Retinal pigment epithelial cell (primary cell): Measurements from ENCODE around the gene NARF.

ENCODE experiments used
- DNase-seq: peaks from one replicate; pipeline ENCODE4 v3.0.0-alpha.2; 2010; ENCODE audit warnings: low read depth
- H3K4me3 ChIP-seq: 2 replicates; pipeline ENCODE4 v1.5.1; 2011; ENCODE audit warnings: mild to moderate bottlenecking, low read length, control low read depth, moderate library complexity
- CTCF ChIP-seq: conservative IDR thresholded peaks from 2 replicates; pipeline ENCODE4 v1.5.1; 2011; ENCODE audit warnings: low read depth, low read length, control low read depth, inconsistent platforms

Gene NARF

GRCh38 chr17:82434216-82434565, 24.4 kb upstream of the NARF start:
- no peak overlapping the region for H3K4me3 ChIP-seq
- no peak for DNase-seq

DNA sequence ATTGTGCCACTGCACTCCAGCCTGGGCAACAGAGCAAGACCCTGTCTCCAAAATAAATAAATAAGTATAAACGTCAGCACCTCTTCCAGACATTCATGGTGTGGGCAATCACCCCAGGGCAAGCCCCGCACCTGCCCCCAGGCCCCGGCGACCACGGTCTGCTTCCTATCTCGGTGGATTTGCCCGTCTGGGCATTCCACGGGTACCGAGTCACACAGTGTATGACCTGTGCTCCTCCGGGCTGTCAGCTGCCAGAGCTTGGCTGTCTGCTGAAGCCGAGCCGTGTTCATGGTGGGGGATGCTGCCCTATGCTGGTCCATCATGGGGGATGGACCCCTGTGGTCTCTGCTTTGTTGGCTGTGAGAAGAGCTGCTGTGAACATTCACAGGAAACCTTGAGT, 23.4 kb upstream of the NARF start:
- DNase-seq = no peak
- no peak overlapping the region for H3K4me3 ChIP-seq
- TF ChIP-seq CTCF = no peak

More at GRCh38 chr17:82434216-82434565, 24.4 kb upstream of the NARF start:
- no peak for TF ChIP-seq CTCF

GRCh38 chr17:82435601-82436583, 22.6 kb upstream of the NARF start:
- DNase-seq = no peak
- TF ChIP-seq CTCF = no peak
- no peak overlapping the region for H3K4me3 ChIP-seq

GRCh38 chr17:82436601-82437324, 21.8 kb upstream of the NARF start:
- no peak for DNase-seq
- no peak for TF ChIP-seq CTCF
- no peak overlapping the region for H3K4me3 ChIP-seq

GRCh38 chr17:82437325-82437668, 21.2 kb upstream of the NARF start:
- no peak overlapping the region for H3K4me3 ChIP-seq
- DNase-seq = no peak
- no peak for TF ChIP-seq CTCF

DNA sequence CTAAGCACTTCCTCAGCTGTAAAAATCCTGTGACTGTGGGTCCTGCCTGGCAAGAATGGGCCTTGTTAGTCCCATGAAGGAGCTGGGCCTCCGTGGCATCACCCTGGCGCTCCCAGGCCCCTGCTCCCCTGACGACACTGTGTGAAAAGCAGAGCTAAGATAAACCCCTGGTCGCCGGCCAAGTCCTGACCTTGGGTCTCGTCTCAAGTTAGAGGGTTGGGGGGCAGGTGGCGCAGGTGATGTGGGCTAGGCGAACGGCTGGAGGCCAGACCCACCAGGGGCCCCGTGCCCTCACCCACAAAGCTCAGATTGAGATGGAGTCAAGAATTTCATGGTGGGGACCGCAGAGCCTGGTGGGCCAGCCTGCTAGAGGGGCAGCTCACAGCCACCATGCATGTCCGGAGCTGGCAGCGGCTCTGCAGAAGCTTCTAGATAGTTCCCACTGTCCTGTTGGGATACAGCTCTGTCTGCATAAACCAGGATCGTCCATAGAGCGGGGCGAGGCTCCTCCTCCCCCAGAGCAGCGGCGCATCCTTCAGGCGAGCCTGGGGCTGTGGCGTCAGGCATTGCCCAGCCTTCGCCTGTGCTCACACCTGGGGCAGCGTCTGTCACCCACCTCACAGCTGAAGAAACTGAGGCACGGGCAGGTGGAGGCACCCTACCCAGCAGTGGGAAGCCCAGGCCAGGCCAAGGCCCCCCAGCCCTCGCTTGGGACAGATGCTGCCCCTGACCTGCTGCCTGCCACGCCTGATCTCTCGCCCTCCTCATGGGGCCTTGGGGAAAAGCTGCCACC, 19.9 kb upstream of the NARF start:
- no peak for DNase-seq
- H3K4me3 ChIP-seq = no peak overlapping the region
- TF ChIP-seq CTCF = no peak
